Activated CD8-positive, alpha-beta memory T cell treated with anti-CD3 and anti-CD28 coated beads for 4 hours (primary cell): ENCODE measurements around the gene CPNE4.

Experiments used
- DNase-seq, 2 donors: peaks; one replicate each; pipeline ENCODE4 v3.0.0-alpha.2; 2020; ENCODE audit warnings: low read depth in 2 of 2

Gene CPNE4

DNA sequence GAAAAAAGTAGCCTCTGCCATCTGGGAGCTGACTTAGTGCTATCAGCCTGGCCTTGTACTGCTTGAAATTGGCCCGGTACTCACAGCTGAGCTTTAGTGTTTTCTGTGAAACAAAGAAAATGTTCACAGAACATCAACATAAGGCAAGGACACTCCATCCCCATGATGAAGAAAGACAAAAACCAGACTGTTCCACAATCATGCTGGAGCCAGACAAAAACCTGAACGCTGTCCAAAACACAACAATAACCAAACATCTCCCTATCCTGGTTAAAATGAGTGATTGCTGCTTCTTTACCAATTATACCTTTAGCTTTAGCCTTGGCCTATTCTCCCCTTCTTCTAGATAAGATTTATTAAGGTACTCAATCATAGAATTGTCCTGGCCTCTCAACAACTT, 153.9 kb downstream of the CPNE4 start:
- DNase-seq, result no peak

DNA sequence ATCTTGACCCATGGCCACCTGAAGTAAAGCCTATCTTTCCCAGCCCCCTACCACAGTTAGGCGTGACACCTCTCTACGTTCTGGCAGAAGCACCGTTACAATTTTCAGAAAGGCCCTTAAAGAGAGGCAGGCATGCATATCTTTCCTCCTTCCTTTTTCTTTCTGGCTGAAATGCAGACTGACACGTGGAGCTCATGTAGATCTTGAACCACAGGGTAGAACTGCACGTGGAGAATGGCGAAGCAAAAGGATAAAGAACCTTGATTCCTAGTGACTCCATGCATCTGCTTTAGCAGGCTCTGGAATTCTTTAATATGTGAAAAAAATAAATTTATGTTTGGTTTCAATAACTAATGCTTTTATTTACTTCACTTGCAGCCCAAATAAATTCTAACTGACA, 166.6 kb downstream of the CPNE4 start:
- DNase-seq, result no peak

DNA sequence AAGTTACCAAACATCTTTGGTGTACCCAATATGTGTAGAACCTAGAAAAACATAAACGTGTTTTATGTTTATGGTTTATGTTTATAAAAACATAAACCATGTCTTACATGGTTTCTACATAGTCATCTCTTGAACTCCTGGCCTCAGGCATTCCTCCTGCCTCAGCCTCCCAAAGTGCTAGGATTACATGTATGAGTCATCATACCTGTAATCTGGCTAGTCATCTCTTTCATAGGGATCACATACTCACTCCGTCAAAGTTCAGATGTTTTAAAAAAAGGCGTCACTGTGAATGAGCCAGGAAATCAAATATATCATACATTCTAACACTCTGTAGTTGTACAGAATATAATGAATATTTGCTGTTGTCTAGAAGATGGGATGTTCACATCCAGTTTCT, 178.6 kb downstream of the CPNE4 start:
- DNase-seq, result no peak

DNA sequence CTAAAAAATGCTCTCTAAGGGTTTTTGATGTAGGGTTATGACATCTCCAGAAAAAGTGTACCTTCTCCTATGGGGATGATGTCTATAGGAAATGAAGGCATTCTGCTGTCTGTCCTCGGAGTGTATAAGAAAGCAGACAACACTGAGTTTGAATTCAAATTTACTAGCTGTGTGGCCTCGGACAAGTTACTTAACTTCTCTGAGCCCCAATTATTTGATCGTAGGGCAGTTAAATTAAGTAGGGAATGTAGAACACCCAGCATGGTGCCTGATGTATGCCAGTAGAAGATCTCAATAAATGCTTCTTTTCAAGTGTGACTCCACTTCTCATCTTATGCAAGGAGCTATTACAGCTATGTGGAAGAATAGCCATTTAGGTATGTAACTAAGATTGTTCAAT, 184.6 kb downstream of the CPNE4 start:
- no peak for DNase-seq

DNA sequence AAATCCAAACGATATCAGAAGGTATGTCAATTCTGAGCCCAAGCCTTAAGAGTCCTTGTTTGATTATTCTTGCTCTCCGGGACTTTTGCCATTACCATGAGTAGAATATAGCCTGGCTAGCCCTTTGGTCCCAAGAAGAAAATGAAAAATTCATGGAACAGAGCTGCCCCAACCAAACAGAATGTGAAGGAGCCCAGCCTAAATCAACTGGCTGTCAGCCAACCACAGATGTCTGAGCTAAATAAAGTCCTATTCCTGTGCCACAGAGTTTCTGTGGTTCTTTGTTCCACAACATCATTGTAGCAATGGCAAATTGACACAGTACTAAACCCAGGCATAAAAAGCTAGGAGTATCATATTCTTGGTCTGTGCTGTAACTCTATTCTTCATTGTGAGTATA, 185.2 kb downstream of the CPNE4 start:
- DNase-seq, result no peak

DNA sequence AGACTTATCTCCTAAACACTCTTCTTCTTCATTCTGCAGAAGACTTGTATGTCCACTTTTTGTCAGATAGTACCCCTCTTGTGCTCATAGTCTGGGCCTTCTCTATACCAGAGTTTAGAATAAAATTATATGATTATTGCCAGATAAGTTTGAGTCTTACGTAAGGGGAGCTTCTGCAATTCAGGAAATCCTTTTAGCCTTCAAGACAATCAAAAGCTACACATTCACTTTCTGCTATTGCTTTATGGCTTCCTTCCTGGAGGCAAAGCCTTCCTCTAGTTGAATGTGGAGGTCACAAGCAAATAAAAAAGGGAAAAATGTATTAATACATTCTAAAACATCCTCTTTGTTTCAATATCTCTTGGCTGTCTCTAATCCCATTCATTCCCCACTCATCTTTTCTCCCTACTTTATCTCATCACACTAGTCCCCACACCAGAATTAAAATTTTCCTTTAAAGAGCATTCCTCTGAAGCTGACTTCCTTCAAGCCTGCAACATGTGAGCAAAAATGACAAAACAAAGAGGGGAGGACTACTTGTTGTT, 186.8 kb downstream of the CPNE4 start:
- no peak for DNase-seq

DNA sequence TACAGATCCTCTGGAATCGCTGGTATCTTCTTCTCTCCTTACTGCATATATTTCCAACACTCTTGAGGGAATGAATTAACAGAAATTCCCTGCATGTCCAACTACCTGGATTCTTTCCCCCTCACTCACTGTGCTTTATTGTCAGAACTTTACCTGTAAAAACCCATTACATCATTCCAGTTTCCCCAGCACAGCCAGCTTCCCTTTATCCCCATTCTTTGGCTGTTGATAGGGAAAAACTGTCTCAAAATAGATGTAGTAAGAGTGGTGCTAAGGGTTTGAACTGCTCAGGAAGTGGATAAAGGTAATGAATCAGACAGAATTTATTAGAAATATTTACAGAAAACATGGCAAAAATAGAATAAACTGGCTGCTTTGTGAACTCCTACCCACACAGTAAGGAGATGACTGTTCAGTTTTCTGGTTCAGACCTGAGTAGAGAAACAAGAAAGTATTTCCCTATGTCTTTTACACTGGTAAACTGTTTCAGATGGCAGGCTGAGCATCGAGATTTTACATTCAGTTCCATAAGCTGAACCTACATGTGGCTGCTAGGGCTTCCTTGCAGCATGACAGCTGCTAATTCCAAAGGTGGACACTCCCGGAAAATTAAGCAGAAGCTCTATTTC, 188.4 kb downstream of the CPNE4 start:
- DNase-seq, result no peak

DNA sequence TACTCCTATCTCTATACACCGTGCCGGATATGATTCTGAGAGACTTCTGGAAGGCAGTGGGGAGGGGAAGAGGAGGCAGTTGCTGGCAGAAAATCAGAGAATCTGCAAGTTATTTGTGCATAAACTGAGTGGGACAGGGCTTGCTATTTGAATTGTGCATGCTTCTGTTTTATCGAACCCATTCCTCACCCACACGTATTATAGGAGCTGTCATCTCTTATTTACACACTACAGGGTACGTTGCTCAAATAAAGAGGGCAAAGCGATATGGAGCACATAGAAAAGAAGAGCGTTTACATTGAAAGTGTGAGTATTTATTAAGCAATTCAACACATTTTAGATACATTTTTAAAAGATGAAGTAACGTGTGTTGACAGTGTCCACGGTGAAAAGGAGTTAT, 191.6 kb downstream of the CPNE4 start:
- no peak for DNase-seq

DNA sequence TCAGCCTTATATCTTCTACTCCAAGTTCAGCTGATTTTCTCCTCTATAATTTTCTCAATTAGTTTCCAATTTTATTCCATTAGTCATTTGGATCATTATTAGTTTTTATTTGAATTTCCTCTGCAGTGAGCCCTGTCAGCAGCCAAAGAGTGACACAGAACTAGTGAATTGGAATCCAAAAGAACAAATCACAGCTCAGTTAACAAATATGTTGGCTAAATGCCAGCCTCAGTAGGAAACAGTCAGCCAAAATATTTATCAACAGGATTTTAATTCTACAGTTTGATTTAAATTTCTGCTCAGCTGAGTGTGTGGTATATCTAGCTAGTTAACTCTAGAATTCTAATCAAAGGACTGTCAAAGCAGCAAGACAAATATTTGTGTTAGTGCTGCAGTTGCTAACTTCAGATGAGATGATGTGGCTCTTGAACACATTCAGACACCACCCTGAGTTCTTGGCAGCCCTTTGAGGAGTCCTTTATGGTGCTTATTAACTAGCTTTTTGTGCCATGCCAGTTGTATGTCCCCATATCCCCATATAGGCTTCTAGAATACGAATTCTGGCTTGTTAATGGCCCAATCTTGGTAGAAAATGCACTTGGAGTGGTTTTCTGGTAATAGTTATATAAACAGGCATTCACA, 194.5 kb downstream of the CPNE4 start:
- DNase-seq, result no peak

DNA sequence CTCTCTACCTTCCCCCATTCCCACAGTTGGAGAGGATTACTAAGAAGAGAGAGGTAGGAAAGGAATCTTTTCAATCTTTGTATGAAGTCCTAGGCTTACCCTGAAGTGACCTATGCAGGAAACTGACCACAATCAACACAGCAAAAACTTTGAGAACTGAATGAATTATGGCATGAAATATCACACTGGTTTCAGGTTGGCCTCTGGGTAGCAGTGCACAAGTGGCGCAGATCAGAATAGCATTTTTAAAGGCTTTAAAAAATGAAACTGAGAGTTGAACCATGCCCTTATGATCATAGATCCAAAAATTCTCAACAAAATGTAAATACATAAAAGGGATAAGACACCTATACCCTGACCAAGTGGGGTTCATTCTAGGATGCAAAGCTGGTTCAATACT, 198.9 kb downstream of the CPNE4 start:
- no peak for DNase-seq

DNA sequence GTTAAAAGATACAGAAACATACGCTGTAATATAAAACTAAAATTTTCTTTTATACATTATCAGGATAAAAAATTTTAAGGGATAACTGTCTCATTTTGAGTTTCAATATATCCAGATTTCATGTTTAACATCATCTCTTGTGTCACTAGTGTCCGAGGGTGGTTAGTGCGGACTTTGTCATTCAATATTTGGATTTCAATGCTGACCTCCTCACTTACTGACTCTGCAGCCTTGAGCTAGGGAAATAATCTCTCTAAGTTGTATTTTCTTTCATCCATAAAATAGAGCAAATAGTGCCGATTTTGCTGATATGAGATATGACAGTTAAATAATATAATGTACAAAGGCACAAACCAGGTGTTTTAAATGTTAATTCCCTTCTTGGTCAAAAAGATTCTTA, 203.2 kb downstream of the CPNE4 start:
- DNase-seq, result no peak

DNA sequence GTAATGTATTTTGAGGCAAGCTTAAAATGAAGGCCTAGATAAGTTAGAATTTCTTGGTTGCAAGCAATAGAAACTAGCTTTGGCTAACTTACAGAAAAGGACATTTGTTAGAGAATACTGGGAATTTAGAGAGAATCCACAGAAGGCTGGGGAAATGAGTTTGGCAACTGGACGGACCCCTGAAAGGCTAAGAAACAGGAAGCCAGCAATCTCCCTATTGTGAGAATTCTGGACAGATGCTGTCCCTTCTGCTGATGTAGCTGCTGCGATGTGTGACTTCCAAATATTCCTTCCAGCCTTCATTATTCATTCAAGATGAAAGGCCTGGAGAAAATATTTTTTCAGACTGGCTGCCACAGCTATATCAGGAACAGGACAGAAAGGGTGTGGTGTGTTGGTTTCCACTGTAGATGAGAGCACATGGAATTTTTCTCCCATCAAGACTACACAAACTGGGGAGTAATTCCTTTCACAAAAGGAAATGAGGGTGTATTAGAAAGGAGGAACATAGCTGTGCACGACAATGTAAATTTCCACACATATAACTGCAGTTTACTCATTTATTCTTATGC, 213.5 kb downstream of the CPNE4 start:
- no peak for DNase-seq

DNA sequence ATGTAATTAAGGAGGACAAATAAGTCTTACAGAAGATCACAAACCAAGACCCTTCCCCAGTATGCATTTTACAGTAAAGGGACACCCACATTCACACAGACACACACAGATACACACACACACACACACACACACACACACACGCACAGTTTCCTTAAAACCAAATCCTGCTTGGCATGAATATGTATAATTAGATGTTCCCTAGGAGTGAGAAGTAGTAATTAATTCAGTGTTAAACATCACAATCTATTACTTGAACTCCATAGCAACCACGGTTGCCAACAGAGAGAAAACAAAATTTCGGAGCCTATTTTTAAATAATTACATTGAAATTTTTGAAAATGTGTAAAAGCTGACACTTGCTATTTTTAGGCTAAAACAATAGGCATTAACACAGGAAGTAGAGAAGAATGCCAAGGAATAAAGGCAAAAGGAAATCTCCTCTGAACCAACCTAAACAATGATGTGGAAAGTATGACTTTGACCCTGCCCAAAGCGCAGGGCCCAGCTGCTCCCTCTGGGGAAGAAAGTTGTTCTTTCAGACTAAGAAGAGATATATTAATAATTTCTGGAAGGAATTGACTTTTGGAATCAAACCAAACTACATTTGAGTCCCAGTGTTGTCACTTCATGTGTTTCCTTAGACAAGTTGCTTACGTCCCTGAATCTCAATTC, 215.3 kb downstream of the CPNE4 start:
- DNase-seq, result no peak

DNA sequence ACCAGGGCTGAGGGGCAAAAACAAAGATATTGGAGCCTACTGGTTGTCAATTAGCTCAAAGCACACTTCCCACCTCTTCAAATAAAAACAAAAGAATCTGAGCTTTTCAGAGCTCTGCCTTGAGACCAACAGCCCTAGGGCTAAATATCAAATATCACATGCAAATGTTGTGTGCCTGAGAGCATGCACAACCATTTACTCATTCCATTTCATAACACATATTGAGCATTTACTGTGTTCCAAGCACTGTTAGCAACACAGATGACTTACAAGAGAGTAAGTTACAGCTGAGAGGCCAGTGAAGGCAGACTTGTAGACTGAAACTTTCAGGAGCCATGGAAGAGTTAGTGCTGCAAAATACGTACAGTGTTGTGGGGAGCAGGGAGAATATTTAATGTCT, 222.4 kb downstream of the CPNE4 start:
- no peak for DNase-seq

DNA sequence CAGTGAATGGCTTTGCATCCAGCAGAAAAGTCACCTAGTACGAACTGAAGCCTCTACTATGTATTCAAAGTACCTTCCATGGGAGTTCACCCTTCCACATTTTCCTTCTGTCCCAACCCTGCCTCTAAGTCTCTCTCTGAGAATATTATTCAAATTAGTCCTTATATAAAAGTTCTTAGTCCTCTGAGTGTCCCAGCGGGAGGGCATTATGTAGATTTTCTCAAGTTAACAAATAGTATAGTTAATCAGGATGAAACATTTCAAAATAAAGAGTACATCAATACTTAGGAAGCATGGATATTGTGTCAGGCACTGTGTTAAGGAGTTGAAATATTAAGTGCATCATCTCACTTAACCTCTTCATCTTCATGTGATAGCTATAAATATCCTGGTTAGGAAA, 223.3 kb downstream of the CPNE4 start:
- DNase-seq, result no peak

DNA sequence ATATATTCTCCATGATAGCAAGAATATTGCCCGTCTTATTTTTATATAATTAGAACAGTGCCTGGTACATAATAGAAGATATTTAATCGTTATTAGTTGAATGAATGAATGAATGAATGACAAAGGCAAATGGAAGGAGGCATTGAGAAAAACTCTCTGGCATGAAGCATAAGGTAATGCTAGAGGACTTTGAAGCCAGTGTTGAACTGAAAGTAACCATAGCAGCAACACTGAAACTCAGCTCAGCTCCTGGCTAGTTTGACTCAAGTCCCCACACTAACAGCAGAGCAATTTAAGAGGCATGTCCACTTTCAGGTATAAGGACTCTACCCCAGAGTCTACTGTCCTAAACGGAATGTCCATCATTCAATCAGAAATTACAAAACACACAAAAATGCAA, 227.0 kb downstream of the CPNE4 start:
- DNase-seq, result no peak

DNA sequence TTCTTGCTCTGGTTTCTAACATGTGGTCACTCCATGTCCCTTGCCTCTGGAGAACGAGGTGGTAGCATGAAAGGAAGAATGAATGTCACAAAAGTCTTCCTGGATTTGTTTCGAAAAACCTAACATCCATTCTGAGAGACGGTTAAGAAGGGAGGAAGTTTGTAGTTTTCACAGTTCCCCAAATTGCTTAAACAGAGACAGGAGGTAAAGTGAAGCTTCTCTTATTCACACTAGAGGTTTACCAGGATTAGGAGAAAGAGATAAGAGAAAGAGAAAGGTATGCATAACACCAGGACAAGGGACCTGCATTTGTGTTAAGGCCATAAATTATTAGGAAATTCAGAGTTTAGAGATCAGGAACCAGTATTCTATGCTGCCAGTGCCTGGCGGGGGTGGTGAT, 228.1 kb downstream of the CPNE4 start:
- no peak for DNase-seq

DNA sequence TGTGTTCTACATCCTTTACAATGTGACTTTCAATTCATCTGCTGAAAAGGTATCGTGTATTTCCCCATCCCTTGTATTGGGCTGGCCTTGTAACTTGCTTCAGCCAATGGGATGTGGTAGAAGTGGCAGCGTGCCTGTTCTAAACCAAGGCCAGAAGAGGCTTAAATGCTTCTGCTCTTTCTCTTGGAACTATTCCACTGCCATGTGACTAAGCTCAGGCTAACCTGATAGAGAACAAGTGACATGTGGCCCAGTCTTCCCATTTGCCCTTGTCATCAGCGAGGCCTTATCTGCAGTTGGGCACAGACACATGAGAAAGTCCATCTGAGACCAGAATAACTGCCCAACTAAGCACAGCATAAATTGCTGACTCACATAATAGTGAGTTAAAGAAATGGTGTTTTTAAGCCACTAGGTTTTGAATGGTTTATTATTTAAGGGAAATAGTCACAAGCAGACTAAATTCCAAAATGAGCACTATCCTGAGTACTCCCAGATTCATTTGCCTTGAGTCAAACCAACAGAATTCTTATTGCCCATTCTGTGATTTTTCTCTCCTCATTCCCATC, 230.2 kb downstream of the CPNE4 start:
- DNase-seq, result no peak

DNA sequence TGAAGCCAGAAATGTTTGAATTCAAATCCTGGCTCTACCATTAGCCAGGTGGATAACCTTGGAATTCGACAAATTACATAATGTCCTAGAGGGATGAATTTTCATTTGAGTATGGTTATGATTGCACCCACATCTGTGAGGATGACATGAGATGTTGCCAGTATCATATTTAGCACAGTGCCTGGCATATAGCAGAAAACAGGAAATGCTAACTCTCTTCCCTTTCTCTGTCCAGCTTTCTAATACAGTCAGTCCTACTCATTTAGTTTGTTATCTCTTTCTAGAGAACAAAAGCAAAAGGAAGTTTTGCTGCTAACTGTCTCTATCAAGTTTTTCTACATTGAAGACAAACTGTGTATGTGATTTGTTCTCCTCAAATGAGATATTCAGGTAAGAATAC, 231.7 kb downstream of the CPNE4 start:
- no peak for DNase-seq

DNA sequence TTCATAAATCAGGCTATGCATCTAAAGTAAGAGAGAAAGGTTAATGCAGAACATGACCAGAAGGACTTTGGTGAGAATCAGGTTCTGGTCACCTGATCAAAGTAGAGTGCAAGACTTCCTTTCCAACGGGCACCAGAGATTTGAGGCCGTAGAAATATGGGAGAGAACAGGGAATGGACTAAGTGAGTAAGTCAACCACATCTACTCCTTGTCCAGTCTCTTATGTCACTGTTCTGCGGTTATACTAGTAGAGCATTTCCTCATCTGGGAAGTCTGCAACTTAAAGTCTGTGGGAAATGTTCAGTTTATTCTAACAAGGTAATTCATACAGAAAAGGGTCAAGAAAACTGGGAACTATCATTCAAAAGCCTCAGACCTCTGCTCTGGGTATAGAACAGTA, 232.8 kb downstream of the CPNE4 start:
- no peak for DNase-seq

DNA sequence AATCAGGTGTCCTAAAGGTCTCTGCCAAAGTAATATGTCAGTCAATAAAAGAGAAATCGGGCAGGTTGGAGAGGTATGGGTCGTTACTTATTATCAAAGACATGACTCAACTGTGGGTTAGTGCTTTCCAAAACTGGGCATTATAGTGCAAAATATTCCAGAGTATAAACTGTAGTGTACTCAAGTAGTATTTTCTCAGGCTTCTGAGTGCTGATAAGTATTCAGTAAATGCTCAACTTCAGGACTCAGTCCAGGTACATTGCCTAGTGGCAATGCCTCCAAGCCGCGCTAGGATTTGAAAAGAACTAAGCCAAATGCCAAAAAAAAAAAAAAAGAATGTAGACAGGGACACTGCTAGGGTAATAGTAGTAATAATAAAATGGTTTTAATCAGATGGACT, 233.2 kb downstream of the CPNE4 start:
- DNase-seq, result no peak

DNA sequence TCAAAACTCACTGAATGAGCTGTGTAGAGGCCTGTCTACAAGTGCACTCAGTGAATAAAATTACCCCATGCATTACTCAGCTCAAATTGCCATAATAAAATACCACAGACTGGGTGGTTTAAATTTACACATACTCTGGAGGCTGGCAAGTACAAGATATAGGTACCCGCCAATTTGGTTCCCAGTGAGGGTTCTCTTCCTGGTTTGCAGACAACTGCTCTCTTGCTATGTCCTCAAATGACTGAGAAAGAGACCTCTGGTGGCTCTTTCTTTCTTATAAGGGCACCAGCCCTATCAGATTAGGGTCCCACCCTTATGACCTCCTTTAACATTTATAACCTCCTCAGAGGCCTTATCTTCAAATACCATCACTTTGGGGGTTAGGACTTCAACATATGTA, 237.0 kb downstream of the CPNE4 start:
- DNase-seq, result no peak
